ENCODE measurements around the gene CALHM1. TPM values are rescaled to one million over a fixed set of nuclear protein-coding genes. Genes with fewer than 3 reads are reported as not detected.

Gene CALHM1
- total and polyA plus RNA-seq, 2 experiments from 2014 or later, result 0.11 TPM; not detected in 1

GRCh38 chr10:103467406-103467805 is 8.7 kb upstream of the CALHM1 start (continued):
- TF ChIP-seq REST (IDR thresholded peaks at IDR 0.05; ENCODE audit: unreplicated experiment) (no peak), CTCF (conservative IDR thresholded peaks at IDR 0.05; ENCODE audit: low read depth in 2 of 2) (no peak), STAT1 (IDR thresholded peaks at IDR 0.05; ENCODE audit: unreplicated experiment) (no peak)

- H3K27ac Mint-ChIP-seq, result no peak overlapping the region
Observed at GRCh38 chr10:103466734-103467133, 8.0 kb upstream of the CALHM1 start.

More at GRCh38 chr10:103466734-103467133, 8.0 kb upstream of the CALHM1 start:
- H3K27me3 Mint-ChIP-seq (ENCODE audit: insufficient read depth, low read depth, poor library complexity), result peaks cover 13% of the 10 kb centered on the region
- Histone ChIP-seq H3K4me2 (no peak overlapping the region), H3K36me3 (ENCODE audit: insufficient read depth) (no peaks in the 10 kb centered on the region), H3F3A (replicated peaks; ENCODE audit: low read depth) (no peaks in the 10 kb centered on the region), H3K9me2 (ENCODE audit: insufficient read depth) (no peaks in the 10 kb centered on the region), H3K27ac (ENCODE audit: low read depth) (no peak overlapping the region), H2AFZ (no peak overlapping the region), H4K20me1 (replicated peaks; ENCODE audit: insufficient read depth) (no peaks in the 10 kb centered on the region), H3K4me1 (ENCODE audit: insufficient read depth) (no peaks in the 10 kb centered on the region), H3K4me3 (no peak overlapping the region), H3K27me3 (ENCODE audit: insufficient read depth) (no peaks in the 10 kb centered on the region), H3K79me2 (replicated peaks; ENCODE audit: insufficient read depth) (no peaks in the 10 kb centered on the region)
- no peaks in the 10 kb centered on the region for H3K9me3 Mint-ChIP-seq
- peaks cover 13% of the 10 kb centered on the region for H3K4me1 Mint-ChIP-seq
- no peaks in the 10 kb centered on the region for H3K36me3 Mint-ChIP-seq (ENCODE audit: low read depth)
- no peak for TF ChIP-seq CTCF (conservative IDR thresholded peaks at IDR 0.05; ENCODE audit: low read depth in 2 of 2)
- H3K4me3 Mint-ChIP-seq, result no peak overlapping the region
- ATAC-seq (no peak), DNase-seq (ENCODE audit: low spot score) (no peak)
